Right forelimb (tissue), 1 donor: ENCODE data around the gene COX6A2.

Experiments used
- DNase-seq: peaks from one replicate; pipeline ENCODE4 v3.0.0-alpha.2; 2018

The COX6A2 gene

DNA sequence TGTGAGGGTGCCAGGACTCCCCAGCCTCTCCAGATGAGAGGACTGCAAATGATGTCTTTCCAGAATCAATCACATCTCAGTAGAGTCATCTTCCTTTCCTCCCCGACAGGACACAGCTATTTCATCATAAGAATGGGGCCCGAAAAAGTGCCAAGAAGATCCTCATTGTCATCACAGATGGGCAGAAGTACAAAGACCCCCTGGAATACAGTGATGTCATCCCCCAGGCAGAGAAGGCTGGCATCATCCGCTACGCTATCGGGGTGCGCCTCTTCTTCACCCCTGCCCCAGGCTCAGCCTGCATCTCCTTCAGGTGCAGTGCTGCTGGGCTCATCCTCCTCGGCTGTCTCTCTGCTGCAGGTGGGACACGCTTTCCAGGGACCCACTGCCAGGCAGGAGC is 20.8 kb downstream of the COX6A2 start:
- no peak for DNase-seq

DNA sequence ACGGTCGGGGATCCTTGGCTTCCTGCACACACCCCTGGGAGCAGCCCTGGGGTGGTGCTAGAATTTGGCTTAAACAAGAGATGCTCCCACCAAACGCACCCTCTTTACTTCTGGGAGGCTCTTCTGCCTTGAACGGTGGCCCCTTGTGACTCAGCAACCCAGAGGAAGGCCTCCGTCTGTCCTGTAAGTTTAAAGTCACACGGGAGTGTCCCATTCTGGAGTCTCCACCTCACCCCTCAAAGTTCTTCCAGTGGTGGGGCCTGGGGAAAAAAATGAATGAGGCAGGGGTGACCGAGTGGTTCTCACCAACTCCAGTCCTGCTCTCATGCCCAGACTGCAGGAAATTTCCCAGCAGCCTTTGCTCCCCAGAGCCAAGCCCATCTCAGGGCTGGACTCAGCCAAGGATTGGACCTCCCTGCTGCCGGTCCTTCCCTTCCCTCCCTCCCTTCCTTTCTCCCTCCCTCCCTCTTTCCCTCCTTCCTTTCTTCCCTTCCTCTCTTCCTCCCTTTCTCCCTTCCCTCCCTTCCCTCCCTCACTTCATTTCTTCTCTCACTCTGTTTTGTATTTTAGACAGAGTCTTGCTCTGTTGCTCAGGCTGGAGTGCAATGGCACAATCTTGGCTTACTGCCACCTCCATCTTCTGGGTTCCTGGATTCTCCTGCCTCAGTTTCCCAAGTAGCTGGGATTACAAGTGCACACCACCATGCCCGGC is 23.7 kb downstream of the COX6A2 start:
- no peak for DNase-seq

DNA sequence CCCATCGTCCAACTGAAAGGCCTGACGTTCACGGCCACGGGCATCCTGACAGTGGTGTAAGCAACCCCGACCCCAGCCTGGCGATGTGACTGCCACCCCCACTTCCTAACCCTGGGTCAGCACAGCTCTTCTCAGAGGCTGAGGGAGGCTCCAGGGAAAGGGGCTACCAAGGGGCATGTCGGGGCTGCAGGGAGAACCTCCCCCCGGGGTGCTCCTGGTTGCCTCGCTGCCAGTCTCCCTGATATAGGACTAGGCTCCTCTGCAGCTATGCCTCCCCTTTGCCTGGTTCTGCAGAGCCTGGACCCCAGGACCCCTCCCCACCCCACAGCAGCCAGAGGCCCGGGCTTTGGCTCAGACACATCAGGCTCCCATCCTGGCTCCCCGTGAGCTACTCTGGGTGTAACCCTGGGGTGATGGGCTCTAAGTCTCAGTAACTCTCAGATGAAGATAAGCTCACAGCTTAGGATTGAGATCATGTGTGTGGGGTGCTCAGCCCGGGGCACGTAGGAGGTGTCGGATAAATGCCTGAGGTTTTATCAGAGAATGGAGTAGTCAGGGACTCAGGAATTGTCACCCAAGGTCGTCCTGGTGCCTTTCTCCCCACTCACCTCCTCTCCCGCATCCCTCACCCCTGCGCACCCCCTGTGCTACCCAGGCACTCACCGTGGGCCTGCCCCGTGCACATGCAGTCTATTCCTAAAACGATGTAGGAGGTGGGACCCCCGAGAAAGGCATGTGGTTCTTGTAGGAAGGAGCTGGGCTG is 24.4 kb downstream of the COX6A2 start:
- DNase-seq: no peak

DNA sequence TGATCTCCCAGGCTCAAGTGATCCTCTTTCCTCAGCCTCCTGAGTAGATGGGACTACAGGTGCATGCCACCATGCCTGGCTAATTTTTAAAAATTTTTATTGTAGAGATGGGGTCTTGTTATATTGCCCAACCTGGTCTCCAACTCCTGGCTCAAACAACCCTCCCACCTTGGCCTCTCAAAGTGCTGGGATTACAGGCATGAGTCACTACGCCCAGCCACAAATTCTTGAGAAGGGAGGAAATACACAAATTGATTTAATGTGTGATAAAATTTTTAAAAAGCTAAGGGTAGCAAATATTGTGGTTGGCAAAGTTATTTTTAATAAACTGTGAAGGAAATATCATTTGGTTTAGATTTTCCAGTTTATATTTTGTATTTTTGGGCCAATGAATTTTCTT is 25.5 kb downstream of the COX6A2 start:
- no peak for DNase-seq

DNA sequence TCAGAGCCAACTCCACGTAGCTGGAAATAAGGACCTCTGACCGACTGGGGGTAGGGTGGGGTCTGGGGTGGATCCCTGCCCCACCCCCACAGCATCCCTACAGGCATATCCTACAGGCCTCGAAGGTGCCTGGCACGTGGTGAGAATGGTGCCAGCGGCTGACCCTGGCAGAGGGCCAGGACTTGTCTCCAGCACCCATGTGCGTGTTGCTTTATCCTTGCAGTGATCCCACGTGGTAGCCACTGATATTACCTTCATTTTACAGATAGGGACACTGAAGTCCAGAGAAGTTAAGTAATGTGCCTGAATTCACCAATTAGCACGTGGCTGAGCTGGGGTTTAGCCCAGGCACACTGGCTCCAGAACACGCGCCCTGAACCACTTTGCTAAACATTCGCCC is 26.7 kb downstream of the COX6A2 start:
- DNase-seq: no peak

DNA sequence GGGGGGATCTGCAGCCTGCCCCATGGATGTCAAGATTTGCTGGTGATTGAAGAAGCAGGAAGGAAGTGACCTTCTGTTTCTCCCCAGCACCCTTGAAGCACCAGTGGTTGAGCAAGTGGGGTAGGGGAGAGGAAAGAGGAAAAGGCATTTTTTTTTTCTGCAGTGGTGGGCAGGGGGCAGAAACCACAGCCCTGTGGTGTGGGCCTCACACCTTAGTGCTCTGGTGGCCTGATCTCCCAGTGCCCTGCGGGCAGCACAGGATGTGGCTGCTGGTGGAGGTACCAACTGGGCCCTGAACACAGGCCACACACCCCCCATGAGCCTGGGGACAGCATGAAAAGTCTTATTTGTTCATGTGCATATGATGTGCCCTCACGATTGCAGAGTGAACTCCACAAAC is 28.0 kb downstream of the COX6A2 start:
- no peak for DNase-seq

DNA sequence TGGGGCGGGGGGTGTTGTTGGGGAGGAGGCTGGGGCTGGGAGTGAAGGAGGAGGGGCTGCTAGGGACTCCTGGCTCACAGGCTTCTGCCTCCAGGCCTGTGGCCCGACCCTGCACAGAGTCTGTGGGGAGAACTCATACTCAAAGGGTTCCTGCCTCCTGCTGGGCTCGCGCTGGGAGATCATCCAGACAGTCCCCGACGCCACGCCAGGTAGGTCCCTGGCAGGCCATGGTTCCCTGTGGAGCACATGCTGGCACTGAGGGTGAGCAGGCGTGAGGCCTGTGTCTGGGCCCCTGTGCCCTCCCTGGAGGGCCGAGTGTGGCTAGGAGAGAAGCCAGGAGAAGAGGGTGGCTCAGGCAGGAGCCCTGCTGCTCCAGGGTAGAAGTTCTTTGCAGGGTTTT is 30.5 kb downstream of the COX6A2 start:
- DNase-seq: no peak

DNA sequence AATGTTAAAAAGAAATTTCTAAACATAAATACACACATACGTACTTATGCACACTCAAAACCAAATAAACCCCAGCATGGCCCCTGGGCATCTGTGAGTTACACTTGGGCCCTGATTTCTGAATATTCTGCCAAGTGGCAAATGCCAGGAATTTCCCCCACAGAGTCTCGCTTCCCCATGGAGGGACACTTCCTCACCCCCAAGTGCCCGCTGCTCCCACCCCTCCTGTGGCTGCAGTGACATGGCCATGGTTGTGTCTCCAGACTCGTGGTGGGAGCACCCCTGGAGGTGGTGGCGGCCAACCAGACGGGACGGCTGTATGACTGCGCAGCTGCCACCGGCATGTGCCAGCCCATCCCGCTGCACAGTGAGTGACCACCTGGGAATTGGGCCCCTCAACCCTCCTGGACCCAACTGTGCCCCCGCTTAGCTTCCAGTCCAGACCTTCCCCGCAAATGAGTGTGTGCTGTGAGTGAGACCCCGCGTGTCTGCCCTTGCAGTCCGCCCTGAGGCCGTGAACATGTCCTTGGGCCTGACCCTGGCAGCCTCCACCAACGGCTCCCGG is 31.0 kb downstream of the COX6A2 start:
- DNase-seq: no peak

DNA sequence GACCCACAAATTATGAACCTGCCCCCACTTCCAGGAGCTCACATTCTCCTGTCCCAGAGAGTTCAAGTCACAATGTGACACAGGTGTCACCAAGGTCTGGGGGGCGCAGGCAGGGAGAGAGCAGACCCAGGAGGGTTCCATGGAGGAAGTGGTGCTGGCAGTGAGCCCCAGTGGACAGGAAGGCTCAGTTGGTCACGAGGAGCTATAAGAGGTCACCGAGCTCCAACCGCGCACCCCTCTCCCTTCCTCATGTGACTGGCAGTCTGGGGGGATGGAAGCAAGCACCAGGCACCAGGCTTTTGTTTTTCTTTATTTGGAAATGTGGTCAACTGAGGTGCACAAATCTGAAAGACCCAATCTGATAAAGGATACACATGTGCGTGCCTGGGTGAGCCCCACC is 32.5 kb downstream of the COX6A2 start:
- no peak for DNase-seq

DNA sequence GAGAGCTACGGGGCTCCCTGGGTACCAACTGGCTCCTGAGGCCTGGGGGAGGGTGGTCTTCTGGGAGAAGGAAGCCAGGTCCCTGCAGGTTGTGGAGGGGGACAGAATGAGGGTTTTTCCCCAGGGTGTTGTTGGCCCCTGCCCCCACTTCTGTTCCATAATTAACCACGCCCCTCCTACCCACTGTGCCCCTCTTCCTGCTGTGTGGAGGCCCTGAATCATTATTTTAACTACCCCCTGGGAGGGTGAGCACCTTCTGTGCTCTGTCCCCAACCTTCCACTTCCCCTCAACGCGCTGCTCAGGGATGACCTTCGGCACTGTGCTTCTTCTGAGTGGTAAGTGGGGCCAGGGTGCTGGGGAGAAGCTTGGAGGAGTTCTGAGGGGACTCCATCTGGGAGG is 35.1 kb downstream of the COX6A2 start, which contains the start of gene ITGAD:
Gene ITGAD (plus strand): TSS at position 280 of the 400 bp plus-strand sequence. CDS start 26 bp downstream, at position 306.
- no peak for DNase-seq

DNA sequence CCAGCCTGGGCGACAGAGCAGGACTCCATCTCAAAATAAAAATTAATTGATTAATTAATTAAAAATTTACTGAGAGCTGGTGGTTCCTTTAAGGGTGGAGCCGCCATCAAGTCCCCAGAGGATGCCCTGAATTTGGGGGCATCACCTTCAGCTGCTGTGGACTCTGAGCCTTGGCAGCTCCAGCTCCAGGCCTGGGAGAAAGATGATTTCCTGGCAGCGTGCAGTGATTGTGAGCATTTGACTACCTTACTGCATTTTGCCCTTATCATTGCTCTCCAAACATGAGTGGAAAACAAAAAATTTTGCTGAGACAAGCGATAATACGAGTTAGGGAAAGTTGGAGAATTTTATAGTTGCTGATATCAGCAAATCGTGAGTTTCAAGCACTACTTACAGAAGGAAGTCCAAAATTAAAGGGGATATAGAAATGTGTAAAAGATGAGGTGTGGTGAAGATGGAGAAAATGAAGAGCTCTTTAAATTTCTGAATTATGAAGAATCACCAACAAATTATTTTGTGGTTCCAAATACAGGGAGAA is 37.6 kb downstream of the COX6A2 start:
- DNase-seq: no peak

DNA sequence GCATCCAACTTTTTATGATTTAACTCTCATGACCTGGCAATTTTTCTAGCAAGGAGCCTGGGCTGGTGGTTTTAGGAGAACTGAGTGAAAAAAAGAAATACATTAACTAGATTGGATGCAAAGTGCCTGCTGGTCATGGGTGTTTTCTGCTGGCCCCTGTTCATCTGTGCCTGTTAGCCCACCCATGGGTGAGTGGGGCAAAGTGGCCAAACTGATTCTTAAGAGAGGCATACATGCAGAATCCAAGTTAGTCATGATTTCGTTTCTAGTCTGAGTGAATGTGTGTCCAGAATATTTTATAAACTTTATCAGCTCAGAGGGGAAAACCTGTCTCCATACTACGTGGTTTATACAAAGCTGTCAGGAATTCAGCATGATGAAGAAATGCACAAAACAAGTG is 39.6 kb downstream of the COX6A2 start:
- DNase-seq: no peak

DNA sequence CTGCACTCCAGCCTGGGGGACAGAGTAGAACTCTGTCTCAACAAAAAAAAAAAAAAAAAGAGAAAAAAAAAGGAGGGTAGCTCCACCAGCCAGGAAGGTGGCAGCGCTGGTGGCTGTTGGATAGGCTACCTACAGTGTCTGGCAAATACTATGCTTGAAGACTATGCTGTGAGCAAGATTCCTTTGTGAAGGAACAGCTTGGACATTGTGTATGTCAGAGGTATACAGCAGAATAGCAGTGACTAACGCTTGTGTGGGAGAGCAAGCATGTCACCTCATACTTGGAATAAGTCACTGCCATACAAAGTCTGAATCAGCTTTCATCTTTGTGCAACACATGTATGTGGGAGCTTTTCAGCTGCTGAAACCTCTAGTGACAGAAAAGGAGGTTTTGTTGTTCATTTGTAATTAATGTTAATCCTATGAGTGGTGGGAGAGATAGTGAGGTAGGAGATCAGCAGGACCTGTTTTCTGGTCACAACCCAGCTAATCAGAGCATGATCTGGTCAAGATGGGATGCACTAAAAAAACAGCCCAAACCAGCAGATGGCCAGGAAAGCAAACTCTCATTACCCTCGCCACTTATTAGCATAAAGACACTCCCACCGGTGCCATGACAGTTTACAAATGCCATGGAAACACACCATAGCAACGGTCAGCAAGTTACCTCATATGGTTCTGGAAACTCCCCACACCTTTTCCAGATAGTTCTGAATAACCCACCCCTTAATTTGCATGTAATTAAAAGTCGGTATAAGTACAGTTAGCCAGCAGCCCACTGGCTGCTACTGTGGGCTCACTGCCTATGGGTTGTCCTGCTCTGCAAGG is 41.8 kb downstream of the COX6A2 start:
- no peak for DNase-seq

DNA sequence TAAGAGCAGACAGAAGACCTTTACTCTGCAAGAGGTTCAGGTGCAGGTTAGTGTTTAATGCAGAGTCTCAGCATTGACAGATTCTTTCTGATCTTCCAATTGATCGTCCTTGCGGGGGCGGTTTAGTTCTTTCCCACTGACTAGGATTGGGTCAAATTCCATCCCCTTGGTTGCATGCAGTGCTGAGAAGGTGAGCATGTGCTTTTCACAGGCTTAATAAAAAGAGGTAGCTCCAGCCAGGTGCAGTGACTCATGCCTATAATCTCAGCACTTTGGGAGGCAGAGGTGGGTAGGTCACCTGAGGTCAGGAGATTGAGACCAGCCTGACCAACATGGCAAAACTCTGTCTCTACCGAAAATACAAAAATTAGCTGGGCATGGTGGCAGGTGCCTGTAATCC is 42.5 kb downstream of the COX6A2 start:
- DNase-seq: no peak

DNA sequence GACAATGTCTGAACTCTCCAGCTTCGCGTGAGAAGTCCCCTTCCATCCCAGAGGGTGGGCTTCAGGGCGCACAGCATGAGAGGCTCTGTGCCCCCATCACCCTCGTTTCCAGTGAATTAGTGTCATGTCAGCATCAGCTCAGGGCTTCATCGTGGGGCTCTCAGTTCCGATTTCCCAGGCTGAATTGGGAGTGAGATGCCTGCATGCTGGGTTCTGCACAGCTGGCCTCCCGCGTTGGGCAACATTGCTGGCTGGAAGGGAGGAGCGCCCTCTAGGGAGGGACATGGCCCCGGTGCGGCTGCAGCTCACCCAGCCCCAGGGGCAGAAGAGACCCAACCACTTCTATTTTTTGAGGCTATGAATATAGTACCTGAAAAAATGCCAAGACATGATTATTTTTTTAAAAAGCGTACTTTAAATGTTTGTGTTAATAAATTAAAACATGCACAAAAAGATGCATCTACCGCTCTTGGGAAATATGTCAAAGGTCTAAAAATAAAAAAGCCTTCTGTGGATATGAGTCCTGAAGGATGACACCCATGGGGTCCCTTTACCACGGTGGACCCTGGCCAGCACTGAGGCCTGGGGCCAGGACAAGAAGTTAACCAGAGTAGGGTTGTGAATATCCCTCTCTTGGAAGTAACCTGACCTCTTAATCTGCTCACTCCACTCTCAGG is 45.5 kb downstream of the COX6A2 start:
- DNase-seq: no peak

DNA sequence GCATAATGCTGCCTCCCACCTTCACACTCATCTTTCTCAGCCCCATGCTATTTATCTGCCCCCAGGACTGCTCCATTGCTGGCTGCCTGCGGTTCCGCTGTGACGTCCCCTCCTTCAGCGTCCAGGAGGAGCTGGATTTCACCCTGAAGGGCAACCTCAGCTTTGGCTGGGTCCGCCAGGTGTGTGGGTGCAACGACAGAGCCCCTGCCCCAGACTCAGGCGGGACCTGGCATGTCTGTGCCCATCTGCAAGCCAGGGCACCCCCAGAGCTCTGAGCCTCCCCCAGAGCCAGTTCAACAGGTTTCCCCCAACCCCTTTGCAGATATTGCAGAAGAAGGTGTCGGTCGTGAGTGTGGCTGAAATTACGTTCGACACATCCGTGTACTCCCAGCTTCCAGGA is 48.0 kb downstream of the COX6A2 start:
- DNase-seq: no peak
